Fibroblast of peridontal ligament (primary cell): ENCODE data around the gene CTU1.
"Not testable (repeated sequence)": the region's sequence is repeated elsewhere in the genome, so short reads cannot be mapped to it uniquely, and the experiment has no call there.

Experiments used
- DNase-seq: peaks from one replicate; pipeline ENCODE4 v3.0.0-alpha.2; 2010; ENCODE audit errors: extremely low read depth

Gene CTU1

GRCh38 chr19:51108066-51108804 is at the start of gene CTU1:
TSS of gene CTU1 (minus strand) at chr19:51108409. CDS start at chr19:51104569, 3,840 bp downstream.
- peak; percentile 99 for DNase-seq

- DNase-seq = no peak
Observed at GRCh38 chr19:51157265-51157664, 49.1 kb upstream of the CTU1 start.

GRCh38 chr19:51156710-51157109 is 48.5 kb upstream of the CTU1 start:
- no peak for DNase-seq

GRCh38 chr19:51150627-51151026 is 42.4 kb upstream of the CTU1 start:
- DNase-seq = no peak

- no peak for DNase-seq
Observed at GRCh38 chr19:51148580-51148979, 40.4 kb upstream of the CTU1 start.

GRCh38 chr19:51147663-51148062 is 39.5 kb upstream of the CTU1 start:
- DNase-seq = no peak

- no peak for DNase-seq
Observed at GRCh38 chr19:51146751-51147150, 38.5 kb upstream of the CTU1 start.

- DNase-seq = no peak
Observed at GRCh38 chr19:51145916-51146493, 37.8 kb upstream of the CTU1 start.

GRCh38 chr19:51144482-51145045 is 36.4 kb upstream of the CTU1 start:
- DNase-seq = no peak

- DNase-seq = no peak
Observed at GRCh38 chr19:51143486-51143885, 35.3 kb upstream of the CTU1 start.

- DNase-seq = not testable (repeated sequence)
Observed at GRCh38 chr19:51142809-51143475, 34.7 kb upstream of the CTU1 start.

- DNase-seq = no peak
Observed at GRCh38 chr19:51142119-51142518, 33.9 kb upstream of the CTU1 start, which contains the start of gene SIGLEC7. TSS of gene SIGLEC7 (plus strand) at chr19:51142301. CDS start at chr19:51142370, 69 bp downstream.

- no peak for DNase-seq
Observed at GRCh38 chr19:51141181-51141580, 33.0 kb upstream of the CTU1 start.

GRCh38 chr19:51140441-51140840 is 32.2 kb upstream of the CTU1 start:
- no peak for DNase-seq

GRCh38 chr19:51139299-51140014 is 31.2 kb upstream of the CTU1 start:
- DNase-seq = no peak

- DNase-seq = no peak
Observed at GRCh38 chr19:51138549-51138979, 30.4 kb upstream of the CTU1 start.

GRCh38 chr19:51137792-51138425 is 29.7 kb upstream of the CTU1 start:
- no peak for DNase-seq

GRCh38 chr19:51136851-51137551 is 28.8 kb upstream of the CTU1 start:
- no peak for DNase-seq

GRCh38 chr19:51135986-51136762 is 28.0 kb upstream of the CTU1 start:
- no peak for DNase-seq

GRCh38 chr19:51135004-51135403 is 26.8 kb upstream of the CTU1 start:
- no peak for DNase-seq
